CD4-positive, alpha-beta T cell treated with Interleukin-12 subunit alpha and Interleukin-12 subunit beta, for 1 hour (primary cell): Measurements from ENCODE around the gene SCAMP4.
"Not testable (repeated sequence)": the region's sequence is repeated elsewhere in the genome, so short reads cannot be mapped to it uniquely, and the experiment has no call there.

Source experiments
- DNase-seq: peaks from one replicate; pipeline ENCODE4 v3.0.0-alpha.2; 2020

Gene SCAMP4

GRCh38 chr19:1866693-1867348 lies 38.4 kb upstream of the SCAMP4 start:
- DNase-seq, result no peak

GRCh38 chr19:1867349-1867724 lies 37.9 kb upstream of the SCAMP4 start:
- no peak for DNase-seq

GRCh38 chr19:1868971-1869370 lies 36.2 kb upstream of the SCAMP4 start:
- DNase-seq, result no peak

- no peak for DNase-seq
These were observed 34.0 kb upstream of the SCAMP4 start for GRCh38 chr19:1871140-1871597.

GRCh38 chr19:1871630-1872029 lies 33.6 kb upstream of the SCAMP4 start:
- DNase-seq, result no peak

- no peak for DNase-seq
These were observed 32.2 kb upstream of the SCAMP4 start for GRCh38 chr19:1872807-1873523.

GRCh38 chr19:1873524-1874473 lies 31.4 kb upstream of the SCAMP4 start:
- no peak for DNase-seq

- DNase-seq, result peak; percentile 60
These were observed 30.5 kb upstream of the SCAMP4 start for GRCh38 chr19:1874554-1875185.

- DNase-seq, result not testable (repeated sequence)
These were observed 29.9 kb upstream of the SCAMP4 start for GRCh38 chr19:1875265-1875645.

GRCh38 chr19:1875646-1876495 lies 29.3 kb upstream of the SCAMP4 start:
- DNase-seq, result peak; percentile 88

- DNase-seq, result not testable (repeated sequence)
These were observed 28.5 kb upstream of the SCAMP4 start for GRCh38 chr19:1876496-1877279.

GRCh38 chr19:1877280-1877660 lies 27.9 kb upstream of the SCAMP4 start:
- not testable (repeated sequence) for DNase-seq

- DNase-seq, result not testable (repeated sequence)
These were observed 26.6 kb upstream of the SCAMP4 start for GRCh38 chr19:1878583-1878982.

GRCh38 chr19:1879982-1880381 lies 25.2 kb upstream of the SCAMP4 start:
- not testable (repeated sequence) for DNase-seq

GRCh38 chr19:1880611-1881392 lies 24.4 kb upstream of the SCAMP4 start:
- DNase-seq, result no peak

GRCh38 chr19:1881393-1882088 lies 23.7 kb upstream of the SCAMP4 start:
- DNase-seq, result not testable (repeated sequence)

GRCh38 chr19:1882089-1882785 lies 23.0 kb upstream of the SCAMP4 start:
- peak; percentile 89 for DNase-seq

GRCh38 chr19:1882786-1883692 lies 22.2 kb upstream of the SCAMP4 start:
- DNase-seq, result no peak
